Progenitor cell of endocrine pancreas (in vitro differentiated cells): ENCODE measurements around the gene PLAAT3. TPM values are rescaled to one million over a fixed set of nuclear protein-coding genes. Genes with fewer than 3 reads are reported as not detected.
"Not testable (repeated sequence)": the region's sequence is repeated elsewhere in the genome, so short reads cannot be mapped to it uniquely, and the experiment has no call there.

Experiments
- DNase-seq: peaks from one replicate; pipeline ENCODE4 v3.0.0; 2021; ENCODE audit warnings: low spot score; ENCODE audit not compliant: unreplicated experiment
- H3K27ac Mint-ChIP-seq: 2 replicates; pipeline ENCODE4 v1.8.0; 2021; ENCODE audit warnings: mild to moderate bottlenecking, moderate library complexity, mixed read lengths
- H3K27me3 Mint-ChIP-seq: 2 replicates; pipeline ENCODE4 v1.8.0; 2021; ENCODE audit warnings: mixed read lengths
- H3K36me3 Mint-ChIP-seq: 2 replicates; pipeline ENCODE4 v1.8.0; 2022; ENCODE audit warnings: mixed read lengths; ENCODE audit not compliant: insufficient read depth
- H3K4me1 Mint-ChIP-seq: 2 replicates; pipeline ENCODE4 v1.8.0; 2021; ENCODE audit warnings: low read depth, mixed read lengths
- H3K4me3 Mint-ChIP-seq: 2 replicates; pipeline ENCODE4 v1.8.0; 2021; ENCODE audit warnings: low read depth, mild to moderate bottlenecking, moderate library complexity, mixed read lengths
- H3K9me3 Mint-ChIP-seq: 2 replicates; pipeline ENCODE4 v1.8.0; 2021; ENCODE audit warnings: low read depth, mixed read lengths
- CTCF ChIP-seq: fragments of 200-600 bp; sonication (generic); IDR thresholded peaks from one replicate; pipeline ENCODE4 v1.5.0; 2021; ENCODE audit warnings: antibody characterized with exemption, mild to moderate bottlenecking; ENCODE audit not compliant: unreplicated experiment
- total RNA-seq: library from RNA; stranded (reverse); gene quantifications from 2 replicates; pipeline ENCODE4 v1.2.1, GENCODE V29; 2021

Gene PLAAT3
- total RNA-seq, 1 donor from 2014 or later, result 46.3 TPM

- H3K4me3 Mint-ChIP-seq, result no peak overlapping the region
- H3K27ac Mint-ChIP-seq, result no peak overlapping the region
- H3K4me1 Mint-ChIP-seq, result peaks cover 7% of the 10 kb centered on the region
- TF ChIP-seq CTCF, result no peak
- peaks cover 10% of the 10 kb centered on the region for H3K9me3 Mint-ChIP-seq
- DNase-seq, result no peak
- peaks cover 45% of the 10 kb centered on the region for H3K36me3 Mint-ChIP-seq
- no peaks in the 10 kb centered on the region for H3K27me3 Mint-ChIP-seq
These were observed 27.6 kb downstream of the PLAAT3 start for GRCh38 chr11:63586451-63587166.

DNA sequence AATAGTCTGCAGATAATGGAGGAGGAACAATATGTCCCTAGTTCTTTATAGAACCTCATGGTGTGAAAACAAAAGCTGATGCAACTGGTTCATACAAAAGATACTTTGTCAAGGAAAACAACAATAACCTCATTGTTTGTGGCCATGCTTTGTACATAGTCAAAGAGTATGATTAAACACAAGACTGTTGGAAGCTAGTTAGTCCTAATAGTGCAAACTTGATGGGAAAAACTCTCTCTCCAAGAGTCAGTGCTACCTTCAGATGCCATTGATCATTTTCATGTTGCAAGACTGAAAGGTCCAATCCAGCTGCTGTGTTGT is 30.9 kb downstream of the PLAAT3 start:
- peaks cover 7% of the 10 kb centered on the region for H3K4me1 Mint-ChIP-seq
- peak overlapping the region; percentile 57 for H3K27ac Mint-ChIP-seq
- no peak for TF ChIP-seq CTCF

GRCh38 chr11:63581224-63581623 is 33.0 kb downstream of the PLAAT3 start:
- not testable (repeated sequence) for H3K4me1 Mint-ChIP-seq, H3K27ac Mint-ChIP-seq, H3K4me3 Mint-ChIP-seq, H3K27me3 Mint-ChIP-seq, DNase-seq
- H3K9me3 Mint-ChIP-seq, result peaks cover 20% of the 10 kb centered on the region
- H3K36me3 Mint-ChIP-seq, result peaks cover 60% of the 10 kb centered on the region

More for the DNA sequence above, 30.9 kb downstream of the PLAAT3 start:
- no peaks in the 10 kb centered on the region for H3K27me3 Mint-ChIP-seq
- H3K36me3 Mint-ChIP-seq, result peaks cover 61% of the 10 kb centered on the region
- H3K9me3 Mint-ChIP-seq, result peaks cover 20% of the 10 kb centered on the region
- no peak overlapping the region for H3K4me3 Mint-ChIP-seq
- DNase-seq, result no peak

GRCh38 chr11:63578882-63579281 is 35.4 kb downstream of the PLAAT3 start:
- Mint-ChIP-seq H3K36me3 (peaks cover 66% of the 10 kb centered on the region), H3K4me1 (peaks cover 19% of the 10 kb centered on the region), H3K9me3 (peaks cover 20% of the 10 kb centered on the region), H3K27ac (peak overlapping the region; percentile 24)
- not testable (repeated sequence) for H3K27me3 Mint-ChIP-seq, DNase-seq, H3K4me3 Mint-ChIP-seq

GRCh38 chr11:63574856-63575602 is 39.2 kb downstream of the PLAAT3 start:
- DNase-seq, result no peak
- no peak for TF ChIP-seq CTCF
- peaks cover 40% of the 10 kb centered on the region for H3K36me3 Mint-ChIP-seq
- peaks cover 12% of the 10 kb centered on the region for H3K4me1 Mint-ChIP-seq
- H3K4me3 Mint-ChIP-seq, result no peak overlapping the region
- no peaks in the 10 kb centered on the region for H3K9me3 Mint-ChIP-seq
- peak overlapping the region; percentile 76 for H3K27ac Mint-ChIP-seq
- H3K27me3 Mint-ChIP-seq, result no peaks in the 10 kb centered on the region

DNA sequence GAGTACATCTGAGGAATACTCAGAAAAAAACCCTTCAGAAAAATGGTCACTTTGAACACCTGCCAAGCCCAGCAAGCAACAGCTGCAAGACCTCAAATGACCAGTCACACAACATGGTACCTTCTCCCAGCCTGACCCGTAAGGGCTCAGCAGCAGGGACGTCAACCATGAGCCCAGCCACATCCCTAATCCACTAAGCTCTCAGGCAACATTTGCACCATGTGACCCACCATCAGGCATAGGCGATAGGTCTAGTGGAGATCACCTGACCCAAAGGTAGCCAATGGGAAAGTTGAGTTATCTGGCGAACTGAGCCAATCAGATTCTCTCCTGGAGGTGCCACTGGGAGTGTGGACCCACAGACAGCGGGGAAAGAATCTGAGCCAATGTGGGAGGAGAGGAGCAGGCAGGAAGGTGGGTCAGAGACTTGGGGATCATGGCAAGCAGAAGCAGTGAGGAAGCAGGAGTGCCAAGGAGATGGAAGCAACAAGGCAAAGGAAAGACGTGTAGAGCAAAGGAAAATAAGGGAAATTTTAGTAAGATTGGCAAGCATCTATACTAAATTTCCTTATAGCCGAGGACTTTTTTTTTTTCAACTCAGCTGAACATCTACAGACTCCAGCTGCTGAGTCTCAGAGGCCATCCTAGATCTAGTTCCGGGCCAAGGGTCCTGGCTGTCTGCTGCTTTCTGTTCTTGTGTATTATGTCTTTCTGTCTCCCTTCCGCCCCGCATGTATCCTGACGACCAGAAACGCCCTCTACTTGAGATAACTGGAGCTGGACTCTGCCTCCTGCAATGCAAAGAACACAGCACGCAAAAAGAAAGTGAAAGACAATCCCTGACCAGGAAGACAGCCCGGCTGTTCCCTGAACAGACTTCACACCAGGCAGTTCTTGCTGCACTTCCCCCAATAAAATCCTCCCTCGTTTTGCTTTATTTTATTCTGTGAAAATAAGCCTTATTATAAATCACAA is 40.1 kb downstream of the PLAAT3 start:
- Mint-ChIP-seq H3K4me1 (peaks cover 12% of the 10 kb centered on the region), H3K27me3 (no peaks in the 10 kb centered on the region), H3K27ac (peak overlapping the region; percentile 38), H3K4me3 (no peak overlapping the region), H3K9me3 (no peaks in the 10 kb centered on the region), H3K36me3 (peaks cover 34% of the 10 kb centered on the region)
- DNase-seq, result no peak
- no peak for TF ChIP-seq CTCF
